Esophagus muscularis mucosa (tissue), 4 donors: ENCODE results near the gene CENPV. TPM values are rescaled to one million over a fixed set of nuclear protein-coding genes. Genes with fewer than 3 reads are reported as not detected.

ENCODE experiments used
- DNase-seq: peaks from one replicate; pipeline ENCODE4 v3.0.0-alpha.2; 2017; ENCODE audit errors: extremely low spot score
- H3K27ac ChIP-seq, 4 donors: fragments of 200-600 bp; sonication (generic); replicated peaks in 1 of 4; 1 replicate in 3 of 4; 2 replicates in 1 of 4; pipeline ENCODE4 v1.5.1; 2016 to 2019; ENCODE audit warnings: mild to moderate bottlenecking in 1 of 4
- H3K27me3 ChIP-seq, 4 donors: fragments of 200-600 bp; sonication (generic); one replicate each; pipeline versions ENCODE4 v1.5.1 to v1.6.0; 2016 to 2019
- H3K36me3 ChIP-seq, 4 donors: fragments of 200-600 bp; sonication (generic); one replicate each; pipeline ENCODE4 v1.5.1; 2016 to 2019
- H3K4me1 ChIP-seq, 4 donors: fragments of 200-600 bp; sonication (generic); one replicate each; pipeline ENCODE4 v1.5.1; 2016 to 2019
- H3K4me3 ChIP-seq, 4 donors: fragments of 200-600 bp; sonication (generic); 1 replicate in 2 of 4; 2 replicates in 2 of 4; pipeline ENCODE4 v1.5.1; 2016 to 2019; ENCODE audit warnings: mild to moderate bottlenecking in 4 of 4, moderate library complexity in 1 of 4
- H3K9me3 ChIP-seq, 4 donors: fragments of 200-600 bp; sonication (generic); 1 replicate in 3 of 4; 2 replicates in 1 of 4; pipeline ENCODE4 v1.5.1; 2016 to 2019
- CTCF ChIP-seq, 3 experiments: fragments of 200-600 bp in 2 of 3; fragments of 450-650 bp in 1 of 3; sonication (generic) in 2 of 3; IDR thresholded peaks; one replicate each; pipeline ENCODE4 v1.5.1; 2017 to 2019; ENCODE audit warnings: antibody characterized with exemption in 3 of 3, mild to moderate bottlenecking in 2 of 3, moderate library complexity in 1 of 3
- EP300 ChIP-seq: sonication (generic); formaldehyde crosslinking; IDR thresholded peaks from one replicate; pipeline ENCODE4 v1.6.1; 2017; ENCODE audit warnings: antibody characterized with exemption
- POLR2A ChIP-seq: fragments of 450-650 bp; IDR thresholded peaks from one replicate; pipeline ENCODE4 v1.6.1; 2017; ENCODE audit warnings: antibody characterized with exemption, moderate library complexity, mild to moderate bottlenecking, low read depth
- POLR2AphosphoS5 ChIP-seq, 2 donors: sonication (generic); formaldehyde crosslinking; IDR thresholded peaks; one replicate each; pipeline ENCODE4 v1.6.1; 2017; ENCODE audit warnings: antibody characterized with exemption in 2 of 2
- WGBS: methylation state at CpG from one replicate; pipeline ENCODE4 v1.1.5; 2018; 5-methylcytosine and 5-hydroxymethylcytosine counted together
- intact Hi-C: fragments of 100-400 bp; cut with DNase I; formaldehyde crosslinking; loops from one replicate; pipeline ENCODE4 v1.15.1; 2023
- total RNA-seq, 4 donors: library from RNA; depleted of rRNA; stranded (reverse); fragments of >200 nt; gene quantifications; one replicate each; pipeline versions ENCODE4 v1.1.0 to v1.2.1, GENCODE V29; 2016

The CENPV gene
- total RNA-seq, 4 donors from 2014 or later: 4.2 to 10.9 (median 8.2) TPM

DNA sequence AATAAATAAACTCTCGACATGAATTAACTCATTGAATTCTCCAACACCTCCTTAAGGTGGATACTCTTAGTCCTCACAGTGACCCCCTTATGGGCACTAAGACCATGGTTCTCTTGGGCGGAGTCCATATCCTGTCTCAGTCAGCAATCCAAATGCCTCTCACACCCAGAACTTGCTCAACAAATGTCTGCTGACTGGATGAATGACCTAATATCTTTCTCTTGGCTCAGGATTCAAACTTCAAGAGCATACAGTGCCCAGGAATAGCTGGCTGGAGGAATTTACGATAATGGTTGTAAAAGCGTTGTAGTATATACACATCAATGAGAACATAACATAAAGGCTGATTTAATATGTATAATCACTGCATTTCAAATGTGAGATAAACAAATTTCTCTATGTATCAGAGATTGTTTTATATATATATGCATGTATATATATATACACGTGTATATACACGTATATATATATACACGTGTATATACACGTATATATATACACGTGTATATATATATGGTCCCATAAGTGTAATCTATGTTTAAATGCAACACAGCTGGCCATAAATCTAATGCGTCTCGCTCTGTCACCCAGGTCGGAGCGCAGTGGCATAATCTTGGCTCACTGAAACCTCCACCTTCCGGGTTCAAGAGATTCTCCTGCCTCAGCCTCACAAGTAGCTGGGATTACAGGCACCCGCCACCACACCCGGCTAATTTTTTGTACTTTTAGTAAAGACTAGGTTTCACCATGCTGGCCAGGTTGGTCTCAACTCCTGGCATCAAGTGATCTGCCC is 21.1 kb upstream of the CENPV start:
- Histone ChIP-seq H3K4me3 (no peak overlapping the region), H3K27ac (no peak overlapping the region), H3K36me3 (no peaks in the 10 kb centered on the region), H3K27me3 (no peaks in the 10 kb centered on the region), H3K9me3 (no peaks in the 10 kb centered on the region), H3K4me1 (peaks cover 0 to 10% (median 0%) of the 10 kb centered on the region in 4 donors)
- no peak for DNase-seq
- no peak for TF ChIP-seq POLR2AphosphoS5 (IDR thresholded peaks at IDR 0.05)
- no peak for TF ChIP-seq EP300
- no peak for TF ChIP-seq POLR2A
- no peak for TF ChIP-seq CTCF (IDR thresholded peaks at IDR 0.05)
- 89% methylated on average over 16 of the region's 16 CpGs for WGBS
- intact Hi-C loops: no loop called here

DNA sequence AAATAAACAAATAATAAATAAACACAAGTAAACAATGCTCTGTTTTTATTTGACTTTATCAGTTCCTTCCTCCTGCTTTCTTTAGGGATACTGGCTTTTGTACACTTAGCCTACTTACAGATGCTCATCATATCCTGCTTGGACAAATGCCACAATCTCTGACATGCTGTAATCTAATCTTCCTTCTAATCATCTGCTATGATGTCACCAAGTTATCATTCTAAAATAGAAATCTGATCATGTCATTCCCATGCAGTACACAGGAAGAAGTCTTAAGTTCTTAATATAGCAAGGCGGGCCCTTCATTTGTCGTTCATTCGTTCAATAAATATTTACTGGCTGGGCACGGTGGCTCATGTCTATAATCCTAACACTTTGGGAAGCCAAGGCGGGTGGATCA is 18.5 kb upstream of the CENPV start:
- no peaks in the 10 kb centered on the region for H3K9me3 ChIP-seq
- H3K4me1 ChIP-seq: peaks cover 0 to 10% (median 0%) of the 10 kb centered on the region in 4 donors

DNA sequence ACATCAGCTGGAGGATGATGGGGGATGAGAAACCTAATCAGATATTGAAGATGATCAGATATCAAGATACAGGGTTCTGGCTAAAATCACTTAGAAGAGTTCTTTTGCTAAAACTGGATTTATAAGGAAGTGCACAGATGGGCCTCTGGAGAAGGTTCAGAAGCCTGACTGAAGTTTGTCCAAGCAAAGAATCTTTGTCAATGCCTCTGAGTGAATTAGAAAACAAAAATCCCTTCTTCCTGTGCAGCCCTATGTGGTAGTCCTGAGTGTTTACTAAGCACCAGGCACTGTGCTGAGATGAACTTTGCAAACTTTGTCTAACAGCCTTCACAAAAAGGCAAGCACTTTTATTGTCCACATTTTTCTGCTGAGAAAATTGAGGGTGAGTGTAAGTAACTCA is 11.4 kb upstream of the CENPV start:
- H3K9me3 ChIP-seq: no peaks in the 10 kb centered on the region
- H3K36me3 ChIP-seq: no peaks in the 10 kb centered on the region
- TF ChIP-seq POLR2AphosphoS5 (IDR thresholded peaks at IDR 0.05): no peak
- no peak for TF ChIP-seq POLR2A
- no peak for TF ChIP-seq CTCF (IDR thresholded peaks at IDR 0.05)
- TF ChIP-seq EP300: no peak
- no peak for DNase-seq
- no peak overlapping the region for H3K4me3 ChIP-seq
- H3K4me1 ChIP-seq: peaks cover 0 to 10% (median 3%) of the 10 kb centered on the region in 4 donors
- intact Hi-C loops: loop anchor here (5.0 kb wide), 1 partner anchor 158 kb away; no protein-coding TSS in a partner anchor
- no peaks in the 10 kb centered on the region for H3K27me3 ChIP-seq
- H3K27ac ChIP-seq: no peak overlapping the region

More for the DNA sequence above, 18.5 kb upstream of the CENPV start:
- Histone ChIP-seq H3K27me3 (no peaks in the 10 kb centered on the region), H3K4me3 (no peak overlapping the region), H3K27ac (no peak overlapping the region), H3K36me3 (no peaks in the 10 kb centered on the region)
- no peak for DNase-seq
- intact Hi-C loops: no loop called here
- TF ChIP-seq POLR2AphosphoS5 (IDR thresholded peaks at IDR 0.05) (no peak), EP300 (no peak), CTCF (IDR thresholded peaks at IDR 0.05) (no peak), POLR2A (no peak)
- 72% methylated on average over 5 of the region's 5 CpGs for WGBS

DNA sequence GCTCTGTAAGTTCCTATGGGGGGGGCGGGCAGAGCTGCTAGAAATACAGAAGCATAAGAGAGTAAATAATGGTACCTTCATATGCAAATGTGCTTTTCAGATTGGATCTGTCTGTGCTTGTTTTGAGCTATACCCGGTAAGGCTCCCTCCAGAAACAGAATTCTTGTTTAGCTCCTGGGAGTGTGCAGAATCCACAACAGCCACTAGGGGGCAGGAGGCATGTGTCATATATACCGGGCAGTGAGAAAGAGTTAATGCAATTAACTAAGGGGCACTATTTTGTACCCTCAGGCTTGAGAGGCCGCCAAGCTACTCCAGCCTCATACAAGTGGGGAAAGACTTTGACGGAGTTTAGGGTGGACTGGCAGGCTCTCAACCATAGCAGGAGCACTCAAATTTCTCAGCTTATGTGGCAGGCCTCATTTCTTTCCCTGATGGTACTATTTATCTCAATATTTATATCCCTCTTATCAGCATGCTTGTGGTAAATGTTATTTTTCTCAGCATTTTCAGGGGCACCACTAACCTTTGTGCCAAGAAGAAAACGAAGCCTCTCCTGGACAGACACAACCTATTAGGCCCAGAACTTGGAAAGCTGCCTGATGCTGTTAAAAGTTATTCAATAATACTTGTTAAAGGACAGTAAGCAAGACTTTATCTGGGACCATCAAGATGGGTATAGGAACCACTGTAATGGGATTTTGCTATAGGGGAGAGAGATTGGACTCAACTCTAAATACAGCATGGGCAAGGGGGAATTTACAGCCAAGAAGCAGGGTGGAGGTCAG is 10.7 kb upstream of the CENPV start:
- intact Hi-C loops: loop anchor here (5.0 kb wide), 1 partner anchor 158 kb away; no protein-coding TSS in a partner anchor
- no peaks in the 10 kb centered on the region for H3K27me3 ChIP-seq
- H3K4me3 ChIP-seq: no peak overlapping the region
- H3K9me3 ChIP-seq: no peaks in the 10 kb centered on the region
- H3K4me1 ChIP-seq: peaks cover 0 to 10% (median 3%) of the 10 kb centered on the region in 4 donors
- DNase-seq: peak; percentile 94
- H3K27ac ChIP-seq: no peak overlapping the region
- TF ChIP-seq CTCF (IDR thresholded peaks at IDR 0.05): peak; percentile 84 to 94 (median 85)
- no peak for TF ChIP-seq POLR2A
- H3K36me3 ChIP-seq: no peaks in the 10 kb centered on the region
- WGBS: 16% methylated on average over 6 of the region's 6 CpGs
